Smooth muscle cell of the brain vasculature (primary cell): ENCODE measurements around the gene COQ3.
"Not testable (repeated sequence)": the region's sequence is repeated elsewhere in the genome, so short reads cannot be mapped to it uniquely, and the experiment has no call there.

ENCODE experiments used
- DNase-seq: peaks from one replicate; pipeline ENCODE4 v3.0.0-alpha.2; 2012; ENCODE audit warnings: low read depth, low spot score

The COQ3 gene

GRCh38 chr6:99384507-99384906 is 9.5 kb downstream of the COQ3 start:
- no peak for DNase-seq

- DNase-seq, result no peak
Measured at GRCh38 chr6:99378636-99379035, 15.4 kb downstream of the COQ3 start.

GRCh38 chr6:99369533-99369932 is 24.5 kb downstream of the COQ3 start:
- DNase-seq, result no peak

GRCh38 chr6:99366852-99367251 is 27.1 kb downstream of the COQ3 start:
- no peak for DNase-seq

- no peak for DNase-seq
Measured at GRCh38 chr6:99364026-99364425, 30.0 kb downstream of the COQ3 start.

GRCh38 chr6:99362678-99363268 is 31.2 kb downstream of the COQ3 start:
- no peak for DNase-seq

GRCh38 chr6:99359800-99360199 is 34.2 kb downstream of the COQ3 start:
- no peak for DNase-seq

- no peak for DNase-seq
Measured at GRCh38 chr6:99356641-99357040, 37.4 kb downstream of the COQ3 start.

GRCh38 chr6:99354983-99355382 is 39.0 kb downstream of the COQ3 start:
- DNase-seq, result no peak

GRCh38 chr6:99353126-99353525 is 40.9 kb downstream of the COQ3 start:
- no peak for DNase-seq

GRCh38 chr6:99350573-99350972 is 43.4 kb downstream of the COQ3 start:
- DNase-seq, result no peak

GRCh38 chr6:99349171-99350141 is 44.5 kb downstream of the COQ3 start, which contains the start of gene FAXC:
Gene FAXC, minus strand, starts transcription at chr6:99349674. Its CDS starts 302 bp downstream, at chr6:99349372.
- DNase-seq, result no peak

- no peak for DNase-seq
Measured at GRCh38 chr6:99348288-99349170, 45.5 kb downstream of the COQ3 start.

GRCh38 chr6:99347804-99348203 is 46.2 kb downstream of the COQ3 start:
- DNase-seq, result no peak

- no peak for DNase-seq
Measured at GRCh38 chr6:99346595-99346994, 47.4 kb downstream of the COQ3 start.

GRCh38 chr6:99345164-99345563 is 48.8 kb downstream of the COQ3 start:
- DNase-seq, result no peak

GRCh38 chr6:99344289-99344688 is 49.7 kb downstream of the COQ3 start:
- no peak for DNase-seq

- no peak for DNase-seq
Measured at GRCh38 chr6:99341862-99342455, 52.0 kb downstream of the COQ3 start.

- no peak for DNase-seq
Measured at GRCh38 chr6:99338188-99338587, 55.8 kb downstream of the COQ3 start.

- DNase-seq, result not testable (repeated sequence)
Measured at GRCh38 chr6:99335298-99335697, 58.7 kb downstream of the COQ3 start.

- DNase-seq, result no peak
Measured at GRCh38 chr6:99334526-99335127, 59.4 kb downstream of the COQ3 start.
